Neural progenitor cell (in vitro differentiated cells): ENCODE data around the gene EYA3. TPM values are rescaled to one million over a fixed set of nuclear protein-coding genes. Genes with fewer than 3 reads are reported as not detected.

Experiments used
- DNase-seq: peaks from one replicate; pipeline ENCODE4 v3.0.0-alpha.2; 2016; ENCODE audit warnings: low spot score
- H2AFZ ChIP-seq: fragments of 200-600 bp; sonication (generic); replicated peaks from 2 replicates; pipeline ENCODE4 v1.6.1; 2016; ENCODE audit warnings: antibody characterized with exemption
- H3F3A ChIP-seq: fragments of 200-600 bp; sonication (generic); 2 replicates; pipeline ENCODE4 v1.6.1; 2016; ENCODE audit warnings: antibody characterized with exemption, low read depth
- H3K27ac ChIP-seq: fragments of 200-600 bp; sonication (generic); 2 replicates; pipeline ENCODE4 v1.5.1; 2016; ENCODE audit warnings: mild to moderate bottlenecking
- H3K27me3 ChIP-seq: fragments of 200-600 bp; sonication (generic); 2 replicates; pipeline ENCODE4 v1.6.1; 2016; ENCODE audit warnings: mild to moderate bottlenecking, moderate library complexity
- H3K36me3 ChIP-seq: fragments of 200-600 bp; sonication (generic); 2 replicates; pipeline ENCODE4 v1.5.1; 2016
- H3K4me1 ChIP-seq: fragments of 200-600 bp; sonication (generic); 2 replicates; pipeline ENCODE4 v1.6.1; 2016; ENCODE audit warnings: mixed run types
- H3K4me2 ChIP-seq: fragments of 200-600 bp; sonication (generic); 2 replicates; pipeline ENCODE4 v1.6.1; 2016
- H3K4me3 ChIP-seq: fragments of 200-600 bp; sonication (generic); 2 replicates; pipeline ENCODE4 v1.5.1; 2016
- H3K79me2 ChIP-seq: fragments of 200-600 bp; sonication (generic); 2 replicates; pipeline ENCODE4 v1.6.1; 2016; ENCODE audit warnings: low read depth
- H3K9ac ChIP-seq: fragments of 200-600 bp; sonication (generic); 2 replicates; pipeline ENCODE4 v1.6.1; 2016
- H3K9me3 ChIP-seq: fragments of 200-600 bp; sonication (generic); 2 replicates; pipeline ENCODE4 v1.5.1; 2016; ENCODE audit warnings: low read depth
- H4K20me1 ChIP-seq: fragments of 200-600 bp; sonication (generic); 2 replicates; pipeline ENCODE4 v1.6.1; 2016; ENCODE audit warnings: low read depth
- H3K27ac Mint-ChIP-seq: 3 replicates; pipeline ENCODE4 v1.8.0; 2021; ENCODE audit warnings: mixed read lengths
- H3K27me3 Mint-ChIP-seq: 2 replicates; pipeline ENCODE4 v1.8.0; 2022; ENCODE audit warnings: low read depth, mild to moderate bottlenecking, inconsistent platforms, moderate library complexity, mixed read lengths; ENCODE audit not compliant: insufficient read depth
- H3K36me3 Mint-ChIP-seq: 3 replicates; pipeline ENCODE4 v1.8.0; 2021; ENCODE audit warnings: mixed read lengths
- H3K4me1 Mint-ChIP-seq: 3 replicates; pipeline ENCODE4 v1.8.0; 2021; ENCODE audit warnings: mixed read lengths
- H3K4me3 Mint-ChIP-seq: 3 replicates; pipeline ENCODE4 v1.8.0; 2021; ENCODE audit warnings: mild to moderate bottlenecking, moderate library complexity, mixed read lengths
- H3K9me3 Mint-ChIP-seq: 3 replicates; pipeline ENCODE4 v1.8.0; 2020; ENCODE audit warnings: mixed read lengths
- CTCF ChIP-seq: fragments of 200-600 bp; sonication (generic); IDR thresholded peaks from 2 replicates; pipeline ENCODE4 v1.5.1; 2017; ENCODE audit warnings: antibody characterized with exemption, mild to moderate bottlenecking
- EZH2 ChIP-seq: fragments of 200-600 bp; sonication (generic); IDR thresholded peaks from 2 replicates; pipeline ENCODE4 v1.6.1; 2017; ENCODE audit warnings: antibody characterized with exemption, mild to moderate bottlenecking, moderate library complexity
- EZH2phosphoT487 ChIP-seq: fragments of 200-600 bp; sonication (generic); IDR thresholded peaks from 2 replicates; pipeline ENCODE4 v1.6.1; 2017; ENCODE audit warnings: antibody characterized with exemption
- total RNA-seq: library from RNA; depleted of rRNA; stranded (reverse); fragments of >200 nt; gene quantifications from 2 replicates; pipeline ENCODE4 v1.2.3, GENCODE V29; 2015; ENCODE audit warnings: low replicate concordance

EYA3 gene
- total RNA-seq, 1 donor from 2014 or later: 32.9 TPM

- no peaks in the 10 kb centered on the region for H3K4me1 Mint-ChIP-seq
- no peak for DNase-seq
- no peak overlapping the region for H3K27ac Mint-ChIP-seq
- no peaks in the 10 kb centered on the region for H3K27me3 Mint-ChIP-seq
- H4K20me1 ChIP-seq: no peaks in the 10 kb centered on the region
- H3F3A ChIP-seq: no peaks in the 10 kb centered on the region
- H3K4me3 ChIP-seq: no peak overlapping the region
- H3K27me3 ChIP-seq: no peaks in the 10 kb centered on the region
- H3K36me3 Mint-ChIP-seq: peaks cover 5% of the 10 kb centered on the region
- no peak overlapping the region for H3K4me2 ChIP-seq
- no peaks in the 10 kb centered on the region for H3K9me3 Mint-ChIP-seq
- H3K4me3 Mint-ChIP-seq: no peak overlapping the region
- no peaks in the 10 kb centered on the region for H3K79me2 ChIP-seq
- no peak overlapping the region for H3K27ac ChIP-seq
- H3K9me3 ChIP-seq: no peaks in the 10 kb centered on the region
- no peak overlapping the region for H3K9ac ChIP-seq
- no peaks in the 10 kb centered on the region for H3K36me3 ChIP-seq
- no peak overlapping the region for H2AFZ ChIP-seq
- peak; percentile 13 for TF ChIP-seq CTCF
- TF ChIP-seq EZH2: no peak
- no peaks in the 10 kb centered on the region for H3K4me1 ChIP-seq
Measured at GRCh38 chr1:28036431-28036830, 52.0 kb downstream of the EYA3 start.

GRCh38 chr1:28035420-28035819 lies 53.0 kb downstream of the EYA3 start:
- H3K36me3 Mint-ChIP-seq: peaks cover 3% of the 10 kb centered on the region
- H2AFZ ChIP-seq: no peak overlapping the region
- no peaks in the 10 kb centered on the region for H3K27me3 Mint-ChIP-seq
- H3K27ac ChIP-seq: no peak overlapping the region
- H3K4me3 Mint-ChIP-seq: no peak overlapping the region
- no peak overlapping the region for H3K4me3 ChIP-seq
- no peaks in the 10 kb centered on the region for H3F3A ChIP-seq
- no peaks in the 10 kb centered on the region for H3K27me3 ChIP-seq
- no peak overlapping the region for H3K4me2 ChIP-seq
- no peaks in the 10 kb centered on the region for H3K79me2 ChIP-seq
- no peaks in the 10 kb centered on the region for H3K4me1 ChIP-seq
- H3K9me3 ChIP-seq: no peaks in the 10 kb centered on the region
- H3K9ac ChIP-seq: no peak overlapping the region
- no peak overlapping the region for H3K27ac Mint-ChIP-seq
- H4K20me1 ChIP-seq: no peaks in the 10 kb centered on the region
- TF ChIP-seq CTCF: no peak
- no peak for TF ChIP-seq EZH2phosphoT487
- TF ChIP-seq EZH2: no peak
- no peaks in the 10 kb centered on the region for H3K36me3 ChIP-seq
- H3K9me3 Mint-ChIP-seq: no peaks in the 10 kb centered on the region
- no peak for DNase-seq
- H3K4me1 Mint-ChIP-seq: no peaks in the 10 kb centered on the region

GRCh38 chr1:28032281-28032680 lies 56.1 kb downstream of the EYA3 start:
- H3K4me3 Mint-ChIP-seq: no peak overlapping the region
- no peak for TF ChIP-seq EZH2
- no peak for TF ChIP-seq EZH2phosphoT487
- TF ChIP-seq CTCF: no peak
- Histone ChIP-seq H3K27ac (no peak overlapping the region), H3K9ac (no peak overlapping the region), H4K20me1 (no peaks in the 10 kb centered on the region), H3K36me3 (no peaks in the 10 kb centered on the region), H3K9me3 (no peaks in the 10 kb centered on the region), H3K4me3 (no peak overlapping the region), H3K4me2 (no peak overlapping the region), H3F3A (no peaks in the 10 kb centered on the region), H3K27me3 (no peaks in the 10 kb centered on the region), H3K79me2 (no peaks in the 10 kb centered on the region), H3K4me1 (no peaks in the 10 kb centered on the region), H2AFZ (no peak overlapping the region)
- no peak for DNase-seq
- H3K4me1 Mint-ChIP-seq: no peaks in the 10 kb centered on the region
- H3K36me3 Mint-ChIP-seq: no peaks in the 10 kb centered on the region
- H3K27ac Mint-ChIP-seq: no peak overlapping the region
- H3K27me3 Mint-ChIP-seq: no peaks in the 10 kb centered on the region
- H3K9me3 Mint-ChIP-seq: no peaks in the 10 kb centered on the region

- H3K9me3 Mint-ChIP-seq: no peaks in the 10 kb centered on the region
Measured at GRCh38 chr1:28031173-28031572, 57.2 kb downstream of the EYA3 start.

More at GRCh38 chr1:28031173-28031572, 57.2 kb downstream of the EYA3 start:
- H3K4me1 ChIP-seq: no peaks in the 10 kb centered on the region
- no peak for DNase-seq
- Mint-ChIP-seq H3K4me1 (no peaks in the 10 kb centered on the region), H3K27ac (no peak overlapping the region), H3K27me3 (no peaks in the 10 kb centered on the region), H3K4me3 (no peak overlapping the region), H3K36me3 (no peaks in the 10 kb centered on the region)
- H3K4me3 ChIP-seq: no peak overlapping the region
- H3K9ac ChIP-seq: no peak overlapping the region
- no peak overlapping the region for H2AFZ ChIP-seq
- no peaks in the 10 kb centered on the region for H3K9me3 ChIP-seq
- TF ChIP-seq EZH2 (no peak), EZH2phosphoT487 (no peak), CTCF (no peak)
- no peaks in the 10 kb centered on the region for H3K27me3 ChIP-seq
- H3K4me2 ChIP-seq: no peak overlapping the region
- H3K79me2 ChIP-seq: no peaks in the 10 kb centered on the region
- no peak overlapping the region for H3K27ac ChIP-seq
- no peaks in the 10 kb centered on the region for H3K36me3 ChIP-seq
- H4K20me1 ChIP-seq: no peaks in the 10 kb centered on the region
- H3F3A ChIP-seq: no peaks in the 10 kb centered on the region
